AG20443 (cell line): ENCODE measurements around the gene TIGD4.

Experiments used
- DNase-seq: peaks from one replicate; pipeline ENCODE4 v3.0.0; 2012; ENCODE audit warnings: low spot score, mixed read lengths

The TIGD4 gene

GRCh38 chr4:152719801-152720556 lies 59.6 kb downstream of the TIGD4 start:
- no peak for DNase-seq
